Measurements from ENCODE around the gene FBRSL1.

Gene FBRSL1

GRCh38 chr12:132497514-132498405 lies 7.8 kb downstream of the FBRSL1 start:
- TF ChIP-seq FOXP2 (optimal IDR thresholded peaks at IDR 0.05; ENCODE audit: borderline replicate concordance, extremely low read depth, extremely low read length, insufficient read depth) (no peak), REST (IDR thresholded peaks at IDR 0.05; ENCODE audit: insufficient read depth in 1 of 2, low read depth in 2 of 2, low read length in 2 of 2) (no peak), POLR2AphosphoS5 (IDR thresholded peaks at IDR 0.05; ENCODE audit: low read depth, low read length) (no peak), SIN3A (IDR thresholded peaks at IDR 0.05; ENCODE audit: borderline replicate concordance, insufficient read depth, low read length) (no peak), TAF1 (IDR thresholded peaks at IDR 0.05; ENCODE audit: borderline replicate concordance, insufficient read depth, low read length) (no peak)

- TF ChIP-seq SIN3A (IDR thresholded peaks at IDR 0.05; ENCODE audit: borderline replicate concordance, insufficient read depth, low read length) (no peak), POLR2AphosphoS5 (IDR thresholded peaks at IDR 0.05; ENCODE audit: low read depth, low read length) (no peak), FOXP2 (optimal IDR thresholded peaks at IDR 0.05; ENCODE audit: borderline replicate concordance, extremely low read depth, extremely low read length, insufficient read depth) (no peak), REST (IDR thresholded peaks at IDR 0.05; ENCODE audit: insufficient read depth in 1 of 2, low read depth in 2 of 2, low read length in 2 of 2) (no peak), TAF1 (IDR thresholded peaks at IDR 0.05; ENCODE audit: borderline replicate concordance, insufficient read depth, low read length) (no peak)
These were observed 9.0 kb downstream of the FBRSL1 start for GRCh38 chr12:132498931-132499330.

GRCh38 chr12:132500142-132500855 lies 10.3 kb downstream of the FBRSL1 start:
- no peak for TF ChIP-seq REST (IDR thresholded peaks at IDR 0.05; ENCODE audit: insufficient read depth in 1 of 2, low read depth in 2 of 2, low read length in 2 of 2)
- TF ChIP-seq SIN3A (IDR thresholded peaks at IDR 0.05; ENCODE audit: borderline replicate concordance, insufficient read depth, low read length), result no peak

- TF ChIP-seq FOXP2 (optimal IDR thresholded peaks at IDR 0.05; ENCODE audit: borderline replicate concordance, extremely low read depth, extremely low read length, insufficient read depth) (no peak), REST (IDR thresholded peaks at IDR 0.05; ENCODE audit: insufficient read depth in 1 of 2, low read depth in 2 of 2, low read length in 2 of 2) (no peak), TAF1 (IDR thresholded peaks at IDR 0.05; ENCODE audit: borderline replicate concordance, insufficient read depth, low read length) (no peak), POLR2AphosphoS5 (IDR thresholded peaks at IDR 0.05; ENCODE audit: low read depth, low read length) (no peak), SIN3A (IDR thresholded peaks at IDR 0.05; ENCODE audit: borderline replicate concordance, insufficient read depth, low read length) (no peak)
These were observed 10.9 kb downstream of the FBRSL1 start for GRCh38 chr12:132500856-132501180.

All from PFSK-1 (cell line).